Measurements from ENCODE around the gene ABAT. TPM values are rescaled to one million over a fixed set of nuclear protein-coding genes. Genes with fewer than 3 reads are reported as not detected.

The ABAT gene
- total and polyA plus RNA-seq, 2 donors from 2014 or later: 9.6 to 34.0 TPM

GRCh38 chr16:8712589-8713361 lies 38.4 kb downstream of the ABAT start:
- Histone ChIP-seq H3K36me3 (ENCODE audit: control insufficient read depth in 2 of 3, insufficient read depth in 3 of 3, low read length in 3 of 3) (no peaks in the 10 kb centered on the region), H3K9me3 (ENCODE audit: control insufficient read depth in 2 of 3, insufficient read depth in 1 of 3, low read length in 3 of 3) (no peaks in the 10 kb centered on the region), H3K27ac (ENCODE audit: low read depth in 2 of 2, low read length in 2 of 2) (no peak overlapping the region), H3K4me1 (ENCODE audit: control insufficient read depth in 2 of 3, insufficient read depth in 2 of 3, low read depth in 1 of 3, low read length in 3 of 3) (no peaks in the 10 kb centered on the region), H3K9ac (ENCODE audit: low read length in 3 of 3) (no peak overlapping the region), H3K27me3 (ENCODE audit: control insufficient read depth, insufficient read depth, low read length) (no peaks in the 10 kb centered on the region), H3K4me3 (ENCODE audit: low read length in 3 of 3) (no peak overlapping the region)
- DNase-seq (peak in 4 of 5 donors; percentile 86 to 90 (median 88)), FAIRE-seq (no peak)
- intact Hi-C loops (cut with DNase I): no loop called here
- TF ChIP-seq CTCF (IDR thresholded peaks at IDR 0.05; ENCODE audit: borderline replicate concordance, extremely low read depth, insufficient read depth): no peak

- intact Hi-C loops (cut with DNase I): no loop called here
- Histone ChIP-seq H3K4me1 (ENCODE audit: control insufficient read depth in 2 of 3, insufficient read depth in 2 of 3, low read depth in 1 of 3, low read length in 3 of 3) (no peaks in the 10 kb centered on the region), H3K9ac (ENCODE audit: low read length in 3 of 3) (no peak overlapping the region), H3K9me3 (ENCODE audit: control insufficient read depth in 2 of 3, insufficient read depth in 1 of 3, low read length in 3 of 3) (no peaks in the 10 kb centered on the region), H3K36me3 (ENCODE audit: control insufficient read depth in 2 of 3, insufficient read depth in 3 of 3, low read length in 3 of 3) (no peaks in the 10 kb centered on the region), H3K4me3 (ENCODE audit: low read length in 3 of 3) (no peak overlapping the region), H3K27me3 (ENCODE audit: control insufficient read depth, insufficient read depth, low read length) (no peaks in the 10 kb centered on the region), H3K27ac (ENCODE audit: low read depth in 2 of 2, low read length in 2 of 2) (no peak overlapping the region)
- no peak for DNase-seq
- FAIRE-seq: no peak
- TF ChIP-seq CTCF (IDR thresholded peaks at IDR 0.05; ENCODE audit: borderline replicate concordance, extremely low read depth, insufficient read depth): no peak
Observed at GRCh38 chr16:8713635-8714172, 39.3 kb downstream of the ABAT start.

- Histone ChIP-seq H3K9me3 (ENCODE audit: control insufficient read depth in 2 of 3, insufficient read depth in 1 of 3, low read length in 3 of 3) (no peaks in the 10 kb centered on the region), H3K4me3 (ENCODE audit: low read length in 3 of 3) (no peak overlapping the region), H3K36me3 (ENCODE audit: control insufficient read depth in 2 of 3, insufficient read depth in 3 of 3, low read length in 3 of 3) (no peaks in the 10 kb centered on the region), H3K9ac (ENCODE audit: low read length in 3 of 3) (no peak overlapping the region), H3K4me1 (ENCODE audit: control insufficient read depth in 2 of 3, insufficient read depth in 2 of 3, low read depth in 1 of 3, low read length in 3 of 3) (no peaks in the 10 kb centered on the region), H3K27ac (ENCODE audit: low read depth in 2 of 2, low read length in 2 of 2) (no peak overlapping the region), H3K27me3 (ENCODE audit: control insufficient read depth, insufficient read depth, low read length) (no peaks in the 10 kb centered on the region)
- no peak for TF ChIP-seq CTCF (IDR thresholded peaks at IDR 0.05; ENCODE audit: borderline replicate concordance, extremely low read depth, insufficient read depth)
- intact Hi-C loops (cut with DNase I): no loop called here
- FAIRE-seq (no peak), DNase-seq (peak in 1 of 5 donors; percentile 10)
Observed at GRCh38 chr16:8714174-8714573, 39.8 kb downstream of the ABAT start.
